ENCODE measurements around the gene CSRP1. TPM values are rescaled to one million over a fixed set of nuclear protein-coding genes. Genes with fewer than 3 reads are reported as not detected.

The CSRP1 gene
- total and polyA plus RNA-seq, 9 of the 15 experiments (the other 6 are each of a cell fraction or from before 2014, with no cell fraction given) = 6.8 to 39.4 (median 23.7) TPM

GRCh38 chr1:201530741-201531531 is 24.0 kb upstream of the CSRP1 start (continued):
- TF ChIP-seq MBD1 (CRISPR knock-in tag; IDR thresholded peaks at IDR 0.05) = no peak
- TF ChIP-seq ELK3 (CRISPR knock-in tag; IDR thresholded peaks at IDR 0.05) = no peak
- TF ChIP-seq RBM14 (IDR thresholded peaks at IDR 0.05; ENCODE audit: borderline replicate concordance, insufficient read depth, low read depth, low read length) = no peak
- TF ChIP-seq MXD1 (CRISPR knock-in tag; IDR thresholded peaks at IDR 0.05; ENCODE audit: borderline replicate concordance, poor library complexity, severe bottlenecking) = no peak
- no peak for TF ChIP-seq CCNT2 (IDR thresholded peaks at IDR 0.05; ENCODE audit: borderline replicate concordance, extremely low read depth, insufficient read length, low read depth, low read length)
- no peak for TF ChIP-seq E2F1 (CRISPR knock-in tag; IDR thresholded peaks at IDR 0.05)
- peak; percentile 71 for TF ChIP-seq JUND (IDR thresholded peaks at IDR 0.05; ENCODE audit: borderline replicate concordance, low read depth, low read length)
- peak; percentile 20; the same call in 1 of the 3 replicates for TF ChIP-seq JUND (tag; IDR thresholded peaks at IDR 0.05; ENCODE audit: borderline replicate concordance, low read depth, low read length)
- no peak for TF ChIP-seq RERE (CRISPR knock-in tag; IDR thresholded peaks at IDR 0.05; ENCODE audit: borderline replicate concordance)
- TF ChIP-seq NELFE (IDR thresholded peaks at IDR 0.05; ENCODE audit: insufficient read depth, insufficient read length) = no peak
- TF ChIP-seq SOX6 (IDR thresholded peaks at IDR 0.05) = peak; percentile 27; the same call in 1 of the 2 replicates
- no peak for TF ChIP-seq OTX1 (CRISPR knock-in tag; IDR thresholded peaks at IDR 0.05)
